NOMO-1 treated with DMSO at 0.1 percent for 48 hours (cell line): ENCODE data around the gene DES.

ENCODE experiments used
- DNase-seq: peaks from one replicate; lab custom pipeline; 2025; ENCODE audit not compliant: unreplicated experiment; lab: John Stamatoyannopoulos, UW

Gene DES

DNA sequence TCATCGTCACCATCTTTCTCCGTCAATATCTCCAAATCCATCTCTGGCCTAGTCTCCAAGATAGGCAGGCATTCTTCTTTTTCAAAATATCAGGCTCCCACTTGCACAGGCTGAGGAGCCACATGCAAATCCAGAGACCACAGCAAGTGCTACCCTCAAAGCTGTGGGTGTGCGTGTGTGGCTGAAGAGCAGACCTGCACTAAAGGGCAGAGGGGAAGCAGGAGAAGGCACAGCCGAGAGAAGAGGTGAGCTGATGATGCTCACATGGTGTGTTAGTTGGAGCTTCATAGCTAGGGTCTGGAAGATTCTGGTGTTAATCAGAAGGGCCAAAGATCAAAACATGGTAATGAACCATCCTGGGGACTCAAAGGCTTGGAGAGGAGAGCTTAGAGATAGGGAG, 20.3 kb downstream of the DES start:
- DNase-seq = no peak

DNA sequence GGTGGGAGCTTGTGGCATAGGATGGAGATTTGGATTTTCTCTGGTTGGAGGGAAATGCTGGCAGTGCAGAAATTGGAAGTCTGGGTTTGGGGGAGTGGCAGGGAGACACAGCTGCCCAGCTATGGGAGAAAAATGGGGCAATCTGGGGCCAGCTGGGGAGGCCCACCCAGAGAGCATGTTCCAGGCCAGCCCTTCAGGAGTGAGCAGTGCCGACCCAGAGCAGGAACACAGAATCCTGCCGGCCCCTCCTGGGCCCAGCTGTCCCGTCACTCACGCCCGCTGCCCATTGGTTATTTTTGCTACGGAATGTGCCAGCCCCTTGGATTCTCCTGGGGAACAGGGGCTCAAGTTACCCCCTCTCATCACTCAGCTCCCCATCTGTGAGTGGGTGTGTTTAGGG, 21.3 kb downstream of the DES start:
- DNase-seq = no peak

DNA sequence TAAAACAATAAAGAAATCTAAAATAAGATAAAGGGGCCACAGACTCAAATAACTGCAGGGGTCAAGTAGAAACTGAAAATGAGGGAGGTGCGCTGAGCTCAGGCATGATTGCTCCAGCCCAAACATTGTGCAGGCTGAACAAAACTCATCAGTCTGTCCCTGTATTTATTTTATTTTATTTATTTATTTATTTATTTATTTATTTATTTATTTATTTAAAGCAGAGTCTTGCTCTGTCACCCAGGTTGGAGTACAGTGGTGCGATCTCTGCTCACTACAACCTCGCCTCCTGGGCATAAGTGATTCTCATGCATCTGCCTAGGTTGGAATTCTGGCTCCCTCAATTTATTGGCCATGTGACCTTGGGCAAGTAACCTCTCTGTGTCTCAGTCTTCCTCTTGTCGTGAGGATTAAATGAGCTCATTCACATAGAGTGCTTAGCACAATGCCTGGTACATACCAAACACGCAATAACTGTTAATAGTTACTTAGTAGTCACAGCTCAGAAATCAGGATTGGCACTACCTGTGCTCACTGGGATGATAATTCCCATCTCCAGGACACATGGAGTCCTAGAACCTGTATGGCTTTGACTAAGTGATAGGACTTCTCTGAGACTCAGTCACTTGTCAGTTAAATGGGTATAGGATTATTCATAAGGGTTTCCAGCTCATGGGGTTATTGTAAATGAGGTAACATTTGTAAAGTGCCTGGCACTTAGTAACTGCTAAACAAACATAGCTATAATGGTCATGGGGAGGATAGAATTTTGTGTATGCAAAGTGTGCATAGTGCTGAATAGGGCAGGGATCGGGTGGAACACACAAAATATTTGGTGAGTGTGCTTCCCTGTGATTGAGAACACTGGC, 22.4 kb downstream of the DES start:
- no peak for DNase-seq

DNA sequence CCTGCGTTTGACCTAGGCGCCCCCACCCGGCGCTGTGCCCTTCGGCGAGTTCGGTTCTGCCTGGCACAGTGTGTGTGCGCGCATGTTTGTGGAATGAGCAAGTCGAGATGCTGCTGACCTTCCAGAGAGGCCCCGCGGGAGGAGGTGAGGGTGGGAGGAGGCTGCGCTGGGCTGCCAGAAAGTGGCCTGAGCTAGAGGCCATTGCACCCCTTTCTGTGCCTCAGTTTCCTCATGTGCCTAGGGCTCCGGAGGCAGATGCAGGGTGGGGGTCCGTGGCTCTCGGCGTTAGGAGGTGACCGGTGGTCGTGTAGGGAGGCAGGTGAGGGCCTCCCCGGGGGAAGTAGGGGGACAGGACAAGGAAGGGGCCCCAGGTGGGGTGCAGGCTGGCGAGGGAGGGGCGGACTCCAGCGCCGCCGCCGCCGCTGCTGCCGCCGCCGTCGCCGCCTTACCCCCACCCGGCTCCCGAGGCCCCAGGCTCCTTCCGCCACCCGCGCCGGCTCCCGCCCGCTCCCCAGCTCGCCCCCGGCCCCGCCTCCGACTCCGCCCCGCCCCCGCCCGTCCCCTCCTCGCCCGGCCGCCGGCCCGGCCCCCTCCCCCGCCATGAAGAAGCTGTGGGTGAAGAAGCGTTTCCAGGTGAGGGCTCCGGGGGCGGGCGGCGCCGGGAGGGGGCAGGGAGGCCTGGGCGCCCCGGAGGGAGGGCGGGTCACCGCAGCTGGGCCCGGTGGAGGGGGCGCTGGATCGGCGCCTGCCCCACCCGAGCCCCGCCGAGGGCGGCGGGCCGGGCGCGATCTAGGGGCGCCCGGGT, 23.5 kb downstream of the DES start:
- peak; percentile 29 for DNase-seq

DNA sequence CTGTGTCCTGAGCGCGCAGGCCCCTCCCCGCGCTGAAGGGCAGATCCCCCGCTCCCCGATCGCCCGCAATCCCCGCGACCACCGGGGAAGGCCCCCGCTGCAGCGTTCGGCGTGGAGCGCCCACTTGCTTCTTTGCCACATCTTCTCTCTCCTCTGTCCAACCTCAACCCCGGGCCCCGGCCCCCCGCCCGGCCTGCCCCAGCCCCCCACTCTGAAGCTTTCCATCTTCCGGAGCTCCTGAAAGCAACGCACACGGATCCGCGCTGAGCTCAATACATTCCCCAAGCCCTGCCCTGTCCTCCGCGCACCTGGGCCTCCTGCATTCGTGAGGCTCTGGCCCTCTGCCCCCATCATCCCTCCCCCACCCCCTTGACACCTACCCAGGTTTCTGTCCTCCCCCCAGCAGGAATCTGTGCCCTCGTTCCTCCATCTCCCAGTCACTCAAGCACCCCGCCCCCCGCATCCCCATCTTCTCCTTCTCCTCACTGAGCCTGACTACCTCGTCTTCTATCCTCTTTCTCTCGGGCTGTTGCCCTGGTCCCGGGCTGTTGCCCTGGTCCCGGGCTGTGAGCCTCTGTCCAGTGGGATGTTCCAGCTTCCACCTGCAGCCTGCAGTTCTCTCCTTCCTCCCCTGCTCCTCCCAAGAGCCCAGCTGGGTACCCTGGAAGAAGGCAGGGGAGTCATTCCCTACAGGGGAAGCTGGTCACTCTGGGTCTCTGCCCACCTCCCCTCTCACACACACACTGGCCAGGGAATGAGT, 24.3 kb downstream of the DES start:
- no peak for DNase-seq

DNA sequence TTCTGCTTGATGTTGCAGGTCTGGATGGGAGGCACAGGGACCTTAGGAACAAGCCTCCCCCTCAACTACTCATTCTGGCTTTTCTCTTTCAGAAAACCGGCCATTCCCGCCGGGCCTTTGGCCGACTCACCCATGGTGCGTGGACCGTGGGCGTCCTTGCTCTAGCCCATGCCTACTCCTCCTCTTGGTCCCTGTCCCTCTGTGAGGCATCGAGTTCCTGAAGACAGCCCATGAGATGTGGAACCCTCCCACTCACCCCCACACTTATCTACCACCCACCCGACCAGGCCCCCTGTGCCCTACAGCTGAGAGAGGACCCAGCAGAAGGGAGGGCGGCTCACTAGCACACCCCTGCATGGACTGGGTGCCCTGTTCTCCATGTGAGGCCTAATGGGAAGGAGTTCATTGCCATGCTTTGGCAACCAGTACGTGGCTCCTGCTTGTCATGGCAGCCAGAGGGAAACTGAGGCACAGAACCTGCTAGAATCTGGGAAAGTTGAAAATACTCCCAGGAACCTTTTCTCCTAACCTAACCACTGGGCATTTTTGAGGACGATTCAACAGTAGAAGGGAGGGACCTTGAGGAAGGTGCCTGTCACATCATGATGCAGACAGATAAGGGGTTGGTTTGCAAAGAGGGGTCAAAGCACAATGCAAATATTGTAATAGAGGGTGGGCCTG, 25.0 kb downstream of the DES start:
- no peak for DNase-seq

DNA sequence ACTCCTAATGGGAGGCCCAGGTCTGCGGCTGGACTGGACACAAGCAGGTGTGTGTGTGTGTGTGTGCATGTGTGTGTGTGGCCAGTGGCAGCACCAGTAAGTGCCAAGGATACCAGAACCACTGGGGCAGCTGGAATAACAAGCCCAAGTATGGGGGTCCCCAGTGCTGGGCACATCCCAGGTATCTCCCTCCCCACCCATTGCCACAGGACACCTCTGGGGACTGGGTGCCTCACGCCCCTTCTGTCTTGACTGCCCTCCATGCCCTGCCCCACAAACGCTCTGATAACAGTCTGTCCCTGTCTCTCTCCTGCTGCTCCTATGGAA, 25.5 kb downstream of the DES start:
- DNase-seq = no peak

DNA sequence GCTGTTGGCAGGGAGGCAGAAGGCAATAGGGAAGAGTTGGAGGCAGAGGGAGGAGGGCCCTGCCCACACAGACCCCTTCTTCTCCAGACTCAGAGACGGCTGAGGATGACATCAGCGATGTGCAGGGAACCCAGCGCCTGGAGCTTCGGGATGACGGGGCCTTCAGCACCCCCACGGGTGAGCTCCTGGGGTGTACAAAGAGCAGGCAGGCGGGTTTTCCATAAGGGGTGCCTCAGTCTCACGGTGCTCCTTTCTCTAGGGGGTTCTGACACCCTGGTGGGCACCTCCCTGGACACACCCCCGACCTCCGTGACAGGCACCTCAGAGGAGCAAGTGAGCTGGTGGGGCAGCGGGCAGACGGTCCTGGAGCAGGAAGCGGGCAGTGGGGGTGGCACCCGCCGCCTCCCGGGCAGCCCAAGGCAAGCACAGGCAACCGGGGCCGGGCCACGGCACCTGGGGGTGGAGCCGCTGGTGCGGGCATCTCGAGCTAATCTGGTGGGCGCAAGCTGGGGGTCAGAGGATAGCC, 26.5 kb downstream of the DES start:
- no peak for DNase-seq

DNA sequence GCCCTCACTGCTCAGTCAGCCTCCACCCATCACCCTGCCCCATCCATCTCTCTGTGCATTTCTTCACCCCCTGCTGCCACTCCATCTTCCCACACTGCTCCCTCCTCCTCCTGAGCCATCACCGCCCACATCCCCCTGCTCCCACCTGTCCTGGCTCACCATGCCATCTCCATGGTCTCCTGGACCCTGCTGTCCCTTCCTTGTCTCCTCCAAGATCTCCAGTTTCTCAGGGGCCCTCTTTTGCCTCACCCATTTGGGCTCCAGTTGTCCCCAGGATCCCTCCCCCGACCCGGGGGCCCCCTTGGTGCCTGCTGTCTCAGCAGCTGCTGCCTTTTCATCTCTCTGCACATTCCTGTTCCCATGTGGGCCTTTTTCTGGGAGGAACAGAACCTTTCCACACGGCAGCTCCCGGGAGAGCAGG, 27.1 kb downstream of the DES start:
- no peak for DNase-seq

DNA sequence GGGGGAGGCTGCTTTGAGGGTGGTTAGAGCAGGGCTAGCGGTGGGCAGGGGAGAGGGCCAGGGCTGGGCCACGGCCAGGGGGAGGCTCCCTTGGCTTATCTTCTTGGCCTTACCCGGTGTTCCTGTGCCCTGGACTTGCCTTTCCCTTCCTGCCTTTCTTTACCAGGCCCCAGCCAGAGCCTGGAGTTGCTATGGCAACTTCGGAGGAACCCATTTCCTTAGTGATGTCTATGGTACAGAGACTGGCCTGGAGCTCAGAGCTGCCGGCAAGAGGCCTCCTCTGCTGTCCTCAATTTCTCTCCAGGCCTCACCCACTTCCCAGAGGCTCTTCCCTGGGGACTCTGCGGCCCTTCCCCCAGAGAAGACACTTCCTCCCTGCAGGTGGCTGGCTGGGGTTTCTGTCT, 27.9 kb downstream of the DES start:
- no peak for DNase-seq

DNA sequence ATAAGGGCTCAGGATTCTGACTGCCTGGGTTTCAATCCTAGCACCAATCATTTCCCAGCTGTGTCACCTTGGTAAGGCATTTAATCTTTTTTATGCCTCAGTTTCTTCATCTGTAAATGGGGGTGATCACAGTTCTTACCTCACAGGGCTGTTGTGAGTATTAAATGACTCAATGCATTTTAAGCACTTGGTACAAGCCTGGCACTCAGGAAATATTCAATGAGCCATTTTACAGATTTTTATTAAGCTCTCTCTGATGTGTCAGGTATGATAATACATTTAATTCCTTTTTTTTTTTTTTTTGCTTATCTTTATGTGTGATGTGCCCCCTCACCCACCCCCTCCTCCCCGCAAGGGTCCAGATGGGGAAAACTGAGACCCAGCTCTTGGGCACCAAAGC, 28.5 kb downstream of the DES start:
- DNase-seq = no peak

DNA sequence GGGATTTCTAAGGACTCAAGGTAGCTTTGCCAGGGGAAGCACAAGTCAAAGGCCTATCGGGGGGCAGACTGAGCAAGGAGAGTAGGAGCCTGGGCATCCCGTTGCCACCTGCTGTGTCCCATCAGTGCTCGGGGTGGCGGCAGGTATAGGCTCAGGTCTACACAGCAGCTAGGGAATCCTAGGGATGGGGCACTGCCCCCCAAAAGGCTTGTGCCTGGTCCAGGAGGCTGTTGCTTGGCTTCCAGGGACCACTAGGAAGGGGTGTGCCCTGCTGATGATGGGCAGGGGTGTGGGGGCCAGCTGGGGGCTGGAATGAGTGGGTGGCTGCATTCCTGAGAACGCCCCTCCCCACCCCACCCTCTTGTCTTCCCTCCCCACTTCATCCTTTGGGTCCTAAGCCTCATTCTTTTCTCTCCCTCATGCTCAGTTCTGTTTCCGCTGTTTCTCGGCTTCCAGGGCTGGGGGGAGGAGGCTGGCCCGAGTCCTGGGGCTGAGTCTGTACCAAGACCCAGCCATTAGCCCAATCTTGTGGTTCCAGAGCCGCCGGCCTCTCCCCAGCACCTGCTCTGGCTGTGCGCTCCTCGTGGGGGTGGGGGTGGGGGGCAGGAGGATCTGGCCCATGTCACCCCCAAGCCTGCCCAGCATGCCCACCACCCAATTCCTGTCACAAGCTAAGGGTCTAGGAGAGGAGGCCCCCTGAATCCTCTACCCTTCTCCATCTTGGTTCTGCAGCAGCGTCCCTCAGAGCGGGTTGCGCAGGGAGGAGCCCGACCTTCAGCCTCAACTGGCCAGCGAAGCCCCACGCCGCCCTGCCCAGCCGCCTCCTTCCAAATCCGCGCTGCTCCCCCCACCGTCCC, 29.3 kb downstream of the DES start:
- no peak for DNase-seq

DNA sequence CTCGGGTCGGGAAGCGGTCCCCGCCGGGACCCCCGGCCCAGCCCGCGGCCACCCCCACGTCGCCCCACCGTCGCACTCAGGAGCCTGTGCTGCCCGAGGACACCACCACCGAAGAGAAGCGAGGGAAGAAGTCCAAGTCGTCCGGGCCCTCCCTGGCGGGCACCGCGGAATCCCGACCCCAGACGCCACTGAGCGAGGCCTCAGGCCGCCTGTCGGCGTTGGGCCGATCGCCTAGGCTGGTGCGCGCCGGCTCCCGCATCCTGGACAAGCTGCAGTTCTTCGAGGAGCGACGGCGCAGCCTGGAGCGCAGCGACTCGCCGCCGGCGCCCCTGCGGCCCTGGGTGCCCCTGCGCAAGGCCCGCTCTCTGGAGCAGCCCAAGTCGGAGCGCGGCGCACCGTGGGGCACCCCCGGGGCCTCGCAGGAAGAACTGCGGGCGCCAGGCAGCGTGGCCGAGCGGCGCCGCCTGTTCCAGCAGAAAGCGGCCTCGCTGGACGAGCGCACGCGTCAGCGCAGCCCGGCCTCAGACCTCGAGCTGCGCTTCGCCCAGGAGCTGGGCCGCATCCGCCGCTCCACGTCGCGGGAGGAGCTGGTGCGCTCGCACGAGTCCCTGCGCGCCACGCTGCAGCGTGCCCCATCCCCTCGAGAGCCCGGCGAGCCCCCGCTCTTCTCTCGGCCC, 30.1 kb downstream of the DES start:
- no peak for DNase-seq

DNA sequence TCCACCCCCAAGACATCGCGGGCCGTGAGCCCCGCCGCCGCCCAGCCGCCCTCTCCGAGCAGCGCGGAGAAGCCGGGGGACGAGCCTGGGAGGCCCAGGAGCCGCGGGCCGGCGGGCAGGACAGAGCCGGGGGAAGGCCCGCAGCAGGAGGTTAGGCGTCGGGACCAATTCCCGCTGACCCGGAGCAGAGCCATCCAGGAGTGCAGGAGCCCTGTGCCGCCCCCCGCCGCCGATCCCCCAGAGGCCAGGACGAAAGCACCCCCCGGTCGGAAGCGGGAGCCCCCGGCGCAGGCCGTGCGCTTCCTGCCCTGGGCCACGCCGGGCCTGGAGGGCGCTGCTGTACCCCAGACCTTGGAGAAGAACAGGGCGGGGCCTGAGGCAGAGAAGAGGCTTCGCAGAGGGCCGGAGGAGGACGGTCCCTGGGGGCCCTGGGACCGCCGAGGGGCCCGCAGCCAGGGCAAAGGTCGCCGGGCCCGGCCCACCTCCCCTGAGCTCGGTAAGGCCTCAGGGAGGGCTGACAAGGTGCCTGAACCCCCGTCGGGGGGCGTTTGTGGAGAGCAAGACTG, 30.7 kb downstream of the DES start:
- DNase-seq = no peak

DNA sequence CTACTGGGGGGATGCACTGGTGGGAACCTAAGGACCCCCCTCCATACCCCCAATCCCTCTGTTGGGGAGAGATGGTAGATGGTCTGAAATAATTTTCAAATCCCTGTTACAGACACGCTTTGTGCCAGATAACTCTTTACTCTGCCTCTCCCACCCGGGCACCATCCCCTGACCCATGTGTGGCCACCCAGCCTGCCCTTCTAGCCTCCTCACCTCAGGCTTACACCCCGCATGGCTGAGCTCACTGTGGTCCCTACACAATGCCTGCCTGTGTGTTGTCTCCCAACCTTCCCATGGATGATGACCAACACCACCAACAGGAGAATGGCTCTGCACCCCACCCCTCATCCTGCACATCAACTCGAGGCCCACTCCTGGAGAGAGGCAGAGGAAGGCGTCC, 31.4 kb downstream of the DES start:
- DNase-seq = no peak

DNA sequence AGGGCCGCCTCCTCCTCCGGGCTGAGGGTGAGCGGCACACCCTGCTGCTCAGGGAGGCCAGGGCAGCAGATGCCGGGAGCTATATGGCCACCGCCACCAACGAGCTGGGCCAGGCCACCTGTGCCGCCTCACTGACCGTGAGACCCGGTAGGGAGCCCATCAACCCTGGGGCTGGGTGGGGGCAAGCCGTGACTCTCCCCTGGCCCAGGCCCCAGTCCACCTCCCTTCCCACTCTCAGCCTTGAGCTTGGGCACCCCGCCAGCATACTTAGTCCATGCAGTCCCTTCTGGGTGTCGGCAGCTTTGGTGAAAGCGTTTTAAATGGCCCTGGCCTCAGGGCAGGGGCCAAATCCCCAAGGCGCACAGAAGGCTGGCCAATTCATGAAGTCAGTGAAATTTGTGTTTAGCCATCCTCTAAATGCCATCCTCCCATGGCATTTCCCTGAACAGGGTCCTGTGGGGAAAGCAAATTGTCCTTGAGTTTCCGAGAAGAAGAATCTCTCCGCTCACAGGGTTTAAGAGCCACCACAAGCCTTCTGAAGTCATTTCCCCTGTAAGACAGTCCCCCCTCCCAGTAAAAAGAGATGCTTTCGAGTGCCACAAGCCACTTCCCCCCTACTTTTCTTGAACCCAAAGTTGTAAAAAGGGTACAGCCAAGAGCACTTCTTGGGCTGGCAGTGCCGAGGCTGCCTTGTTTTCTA, 33.6 kb downstream of the DES start:
- DNase-seq = no peak

DNA sequence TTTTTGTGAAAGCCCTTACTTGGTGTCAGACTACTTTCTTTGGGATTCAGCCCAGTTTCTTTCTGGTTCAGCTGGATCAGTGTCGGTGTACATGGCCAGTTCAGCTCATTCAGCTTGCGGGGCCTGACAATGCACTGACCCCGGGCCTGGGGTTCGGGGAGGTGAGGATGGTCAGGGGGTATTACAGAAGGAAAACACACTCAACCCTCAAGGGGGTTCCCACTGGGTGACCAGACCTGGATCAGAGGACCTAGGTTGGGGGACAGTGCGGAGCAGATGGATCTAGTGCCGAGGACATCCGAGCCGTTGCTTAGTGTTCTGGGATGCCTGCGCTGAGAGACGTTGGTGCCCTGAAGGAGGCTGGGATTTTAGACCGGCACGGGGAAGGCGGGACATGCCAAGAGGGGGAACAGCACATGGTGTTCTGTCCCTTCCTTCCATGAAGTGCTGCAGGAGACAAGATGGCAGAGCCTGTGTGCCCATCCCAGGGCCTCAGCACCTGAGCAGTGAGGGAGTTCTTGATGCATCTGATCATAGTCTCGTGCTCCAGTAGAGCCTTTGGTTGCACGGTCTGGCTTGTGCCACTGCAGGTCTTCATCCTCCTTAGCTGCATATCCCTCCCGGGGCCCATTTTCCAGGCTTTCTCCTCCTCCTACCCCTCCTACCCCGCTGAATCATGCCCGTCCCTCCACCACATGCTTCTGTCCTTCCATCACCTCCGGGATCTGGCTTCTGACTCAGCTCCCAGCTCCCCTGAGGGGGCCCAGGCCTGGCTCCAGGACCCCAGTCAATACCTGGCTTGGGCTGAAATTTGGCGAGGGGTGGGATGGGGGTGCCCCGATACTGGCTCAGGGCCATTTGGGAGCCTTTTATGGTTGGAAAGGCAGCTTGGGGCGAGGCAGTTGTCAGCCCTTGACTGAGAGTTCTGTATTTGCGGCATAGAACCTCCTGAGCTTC, 34.5 kb downstream of the DES start:
- no peak for DNase-seq
